ENCODE data around the gene CEP128.

The CEP128 gene

DNA sequence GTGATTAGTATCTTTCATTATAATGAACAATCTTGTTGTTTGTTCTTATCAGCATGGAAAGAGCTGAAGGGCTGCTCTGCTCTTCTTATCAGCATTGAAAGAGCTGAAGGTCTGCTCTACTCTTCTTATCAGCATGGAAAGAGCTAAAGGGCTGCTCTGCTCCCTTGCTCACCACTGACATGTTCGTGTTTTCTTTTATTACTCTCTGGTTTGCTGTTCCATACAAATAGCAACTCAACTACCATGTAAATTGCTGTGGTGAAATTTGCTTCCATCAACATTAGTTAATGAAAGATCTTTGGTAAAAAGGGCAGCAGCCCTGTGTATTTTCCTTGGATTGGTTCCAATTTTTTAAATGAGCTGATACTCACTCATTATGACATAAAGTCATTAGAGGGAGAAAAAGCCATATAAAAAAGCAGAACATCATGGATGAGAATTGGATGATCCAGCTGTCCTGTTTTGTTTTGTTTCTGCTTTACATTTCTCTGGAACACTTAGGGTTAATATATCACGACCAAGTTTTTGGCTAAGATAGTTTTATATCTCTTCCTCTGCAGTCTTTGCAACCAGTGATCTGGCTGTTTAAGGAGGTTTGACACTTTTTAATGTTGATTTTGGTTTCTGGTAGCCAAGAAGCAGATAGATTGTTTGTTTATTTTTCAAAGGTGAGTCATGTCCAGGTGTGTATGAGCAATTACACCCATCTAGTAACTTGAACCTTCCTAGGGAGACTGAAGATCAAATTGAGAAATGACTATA lies 356.6 kb downstream of the CEP128 start:
- H3K4me3 ChIP-seq (ENCODE audit: low read depth, low read length): no peak overlapping the region
- no peak for DNase-seq (ENCODE audit: low read depth)
- in situ Hi-C loops (cut with HindIII; ENCODE audit: low sequenced_read_pairs): no loop called here
- TF ChIP-seq, protein P1, sequence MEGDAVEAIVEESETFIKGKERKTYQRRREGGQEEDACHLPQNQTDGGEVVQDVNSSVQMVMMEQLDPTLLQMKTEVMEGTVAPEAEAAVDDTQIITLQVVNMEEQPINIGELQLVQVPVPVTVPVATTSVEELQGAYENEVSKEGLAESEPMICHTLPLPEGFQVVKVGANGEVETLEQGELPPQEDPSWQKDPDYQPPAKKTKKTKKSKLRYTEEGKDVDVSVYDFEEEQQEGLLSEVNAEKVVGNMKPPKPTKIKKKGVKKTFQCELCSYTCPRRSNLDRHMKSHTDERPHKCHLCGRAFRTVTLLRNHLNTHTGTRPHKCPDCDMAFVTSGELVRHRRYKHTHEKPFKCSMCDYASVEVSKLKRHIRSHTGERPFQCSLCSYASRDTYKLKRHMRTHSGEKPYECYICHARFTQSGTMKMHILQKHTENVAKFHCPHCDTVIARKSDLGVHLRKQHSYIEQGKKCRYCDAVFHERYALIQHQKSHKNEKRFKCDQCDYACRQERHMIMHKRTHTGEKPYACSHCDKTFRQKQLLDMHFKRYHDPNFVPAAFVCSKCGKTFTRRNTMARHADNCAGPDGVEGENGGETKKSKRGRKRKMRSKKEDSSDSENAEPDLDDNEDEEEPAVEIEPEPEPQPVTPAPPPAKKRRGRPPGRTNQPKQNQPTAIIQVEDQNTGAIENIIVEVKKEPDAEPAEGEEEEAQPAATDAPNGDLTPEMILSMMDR (IDR thresholded peaks at IDR 0.05; ENCODE audit: low read depth, low read length, missing control alignments): no peak

DNA sequence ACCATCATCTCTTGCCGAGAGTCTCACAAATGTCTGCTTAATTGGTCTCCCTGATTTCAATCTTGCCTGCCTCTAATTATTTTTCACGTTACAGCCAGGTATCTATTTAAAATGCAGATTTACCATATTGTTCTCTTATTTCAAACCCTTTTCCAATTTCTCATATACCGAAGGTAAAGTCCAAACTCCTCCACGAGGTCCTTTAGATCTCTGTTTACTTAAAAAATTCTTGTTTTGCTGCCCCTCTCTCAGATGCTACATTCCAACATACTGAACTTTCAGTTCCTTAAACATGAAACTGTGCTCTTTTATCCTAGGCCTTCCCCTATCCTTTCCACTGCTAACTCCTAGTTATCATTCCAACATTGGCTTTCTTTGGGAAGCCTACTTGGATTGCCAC lies 363.9 kb downstream of the CEP128 start:
- TF ChIP-seq, protein P1 (IDR thresholded peaks at IDR 0.05; ENCODE audit: low read depth, low read length, missing control alignments): no peak
- DNase-seq (ENCODE audit: low read depth): no peak
- no peak overlapping the region for H3K4me3 ChIP-seq (ENCODE audit: low read depth, low read length)
- in situ Hi-C loops (cut with HindIII; ENCODE audit: low sequenced_read_pairs): no loop called here

DNA sequence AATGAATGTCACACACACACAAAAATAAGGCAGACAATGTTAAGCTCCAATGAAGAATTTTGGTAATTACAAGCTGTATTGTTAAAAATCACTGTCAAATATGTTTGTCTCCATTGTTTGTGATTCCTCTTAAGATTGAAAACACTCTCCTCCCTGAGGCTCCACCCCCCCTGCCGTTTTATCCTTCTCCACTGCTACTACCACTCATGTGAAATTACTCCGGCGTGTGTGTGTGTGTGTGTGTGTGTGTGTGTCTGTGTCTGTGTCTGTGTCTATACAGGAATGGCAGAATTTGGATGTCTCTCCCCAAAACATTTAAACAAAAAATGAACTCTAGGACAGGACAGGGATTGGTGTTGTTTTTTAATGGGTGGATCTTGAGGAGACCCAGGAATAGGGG lies 365.1 kb downstream of the CEP128 start:
- TF ChIP-seq, protein P1 (IDR thresholded peaks at IDR 0.05; ENCODE audit: low read depth, low read length, missing control alignments): no peak

GRCh38 chr14:80575763-80576162 lies 365.8 kb downstream of the CEP128 start:
- no peak overlapping the region for H3K4me3 ChIP-seq (ENCODE audit: low read depth, low read length)
- in situ Hi-C loops (cut with HindIII; ENCODE audit: low sequenced_read_pairs): no loop called here
- TF ChIP-seq, protein P1 (IDR thresholded peaks at IDR 0.05; ENCODE audit: low read depth, low read length, missing control alignments): no peak
- no peak for DNase-seq (ENCODE audit: low read depth)

More for the DNA sequence above, 365.1 kb downstream of the CEP128 start:
- in situ Hi-C loops (cut with HindIII; ENCODE audit: low sequenced_read_pairs): no loop called here
- no peak overlapping the region for H3K4me3 ChIP-seq (ENCODE audit: low read depth, low read length)
- DNase-seq (ENCODE audit: low read depth): no peak

DNA sequence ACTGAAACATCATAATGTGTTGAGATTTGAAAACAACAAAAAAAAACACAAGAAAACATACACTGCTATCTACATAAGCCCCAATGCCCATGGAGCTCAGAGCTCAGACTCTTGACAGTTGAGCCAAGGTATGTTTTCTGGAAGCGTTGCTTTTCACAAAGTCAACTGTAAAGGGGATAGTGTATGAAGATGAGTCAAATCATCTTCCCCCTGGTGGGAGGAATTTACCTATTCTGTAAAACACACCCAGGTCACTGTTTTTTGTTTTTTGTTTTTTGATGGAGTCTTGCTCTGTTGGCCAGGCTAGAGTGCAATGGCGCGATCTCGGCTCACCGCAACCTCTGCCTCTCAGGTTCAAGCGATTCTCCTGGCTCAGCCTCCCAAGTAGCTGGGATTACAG lies 368.9 kb downstream of the CEP128 start:
- TF ChIP-seq, protein P1 (IDR thresholded peaks at IDR 0.05; ENCODE audit: low read depth, low read length, missing control alignments): no peak
- no peak overlapping the region for H3K4me3 ChIP-seq (ENCODE audit: low read depth, low read length)
- no peak for DNase-seq (ENCODE audit: low read depth)
- in situ Hi-C loops (cut with HindIII; ENCODE audit: low sequenced_read_pairs): no loop called here

- no peak overlapping the region for H3K4me3 ChIP-seq (ENCODE audit: low read depth, low read length)
- in situ Hi-C loops (cut with HindIII; ENCODE audit: low sequenced_read_pairs): no loop called here
- no peak for DNase-seq (ENCODE audit: low read depth)
- TF ChIP-seq, protein P1 (IDR thresholded peaks at IDR 0.05; ENCODE audit: low read depth, low read length, missing control alignments): no peak
Observed at GRCh38 chr14:80570930-80571298, 370.6 kb downstream of the CEP128 start.

Measured in astrocyte of the cerebellum (primary cell).